Parathyroid adenoma (tissue), 2 donors: ENCODE data around the gene ZNF165.
A peak's percentile ranks its signal among the peaks of the same experiment; 100 is the strongest.

ENCODE experiments used
- H2AFZ ChIP-seq: fragments of 300-600 bp; sonication (generic); one replicate; pipeline ENCODE4 v1.7.0; 2017; ENCODE audit warnings: antibody characterized with exemption, mild to moderate bottlenecking
- H3K27ac ChIP-seq: fragments of 300-600 bp; sonication (generic); one replicate; pipeline ENCODE4 v1.7.0; 2017
- H3K27me3 ChIP-seq: fragments of 300-600 bp; sonication (generic); one replicate; pipeline ENCODE4 v1.7.0; 2017; ENCODE audit warnings: low read length; ENCODE audit not compliant: control insufficient read depth, insufficient read depth
- H3K36me3 ChIP-seq: fragments of 300-600 bp; sonication (generic); one replicate; pipeline ENCODE4 v1.7.0; 2017; ENCODE audit warnings: low read length; ENCODE audit not compliant: control insufficient read depth, insufficient read depth
- H3K4me1 ChIP-seq: fragments of 300-600 bp; sonication (generic); one replicate; pipeline ENCODE4 v1.7.0; 2017; ENCODE audit warnings: control low read depth
- H3K4me2 ChIP-seq: fragments of 300-600 bp; sonication (generic); one replicate; pipeline ENCODE4 v1.7.0; 2017; ENCODE audit warnings: low read length
- H3K4me3 ChIP-seq: fragments of 300-600 bp; sonication (generic); one replicate; pipeline ENCODE4 v1.7.0; 2017; ENCODE audit warnings: low read depth, low read length
- H3K79me2 ChIP-seq: fragments of 300-600 bp; sonication (generic); one replicate; pipeline ENCODE4 v1.7.0; 2017; ENCODE audit warnings: control low read depth
- H3K9ac ChIP-seq: fragments of 300-600 bp; sonication (generic); one replicate; pipeline ENCODE4 v1.7.0; 2017; ENCODE audit warnings: mild to moderate bottlenecking
- H3K9me3 ChIP-seq: fragments of 300-600 bp; sonication (generic); one replicate; pipeline ENCODE4 v1.7.0; 2017; ENCODE audit warnings: low read length; ENCODE audit not compliant: control insufficient read depth
- TF ChIP-seq, protein P1 (sequence below): fragments of 300-600 bp; sonication (generic); IDR thresholded peaks from one replicate; pipeline ENCODE4 v1.7.0; 2017; ENCODE audit warnings: antibody characterized with exemption, mild to moderate bottlenecking
- donor health status: primary hyperparathyroidism.

Gene ZNF165

DNA sequence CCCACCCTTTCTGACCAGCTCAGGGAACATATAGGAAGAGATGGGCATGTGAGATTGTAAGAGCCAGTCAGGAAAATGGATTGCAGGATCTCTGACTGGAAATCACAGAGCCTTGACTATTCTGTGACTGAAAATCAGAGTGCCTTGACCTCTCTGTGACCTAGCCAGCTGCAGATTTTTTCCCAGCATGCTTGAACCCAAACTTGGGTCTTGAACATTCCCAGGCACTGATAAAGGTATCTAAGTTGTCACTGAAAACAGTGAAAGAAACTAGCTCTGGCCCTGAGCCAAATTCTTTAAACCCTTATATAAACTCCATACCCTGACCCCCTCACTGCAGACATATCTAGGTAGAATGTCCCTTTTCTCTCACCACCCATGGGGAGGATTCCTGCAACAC is 2.3 kb upstream of the ZNF165 start:
- H3K4me1 ChIP-seq, result peaks cover 6% of the 10 kb centered on the region
- H3K9ac ChIP-seq, result no peak overlapping the region
- H3K9me3 ChIP-seq, result no peaks in the 10 kb centered on the region
- no peaks in the 10 kb centered on the region for H3K79me2 ChIP-seq
- no peak overlapping the region for H2AFZ ChIP-seq
- H3K27me3 ChIP-seq, result no peaks in the 10 kb centered on the region
- H3K4me3 ChIP-seq, result no peak overlapping the region
- no peak overlapping the region for H3K27ac ChIP-seq
- TF ChIP-seq, protein P1, sequence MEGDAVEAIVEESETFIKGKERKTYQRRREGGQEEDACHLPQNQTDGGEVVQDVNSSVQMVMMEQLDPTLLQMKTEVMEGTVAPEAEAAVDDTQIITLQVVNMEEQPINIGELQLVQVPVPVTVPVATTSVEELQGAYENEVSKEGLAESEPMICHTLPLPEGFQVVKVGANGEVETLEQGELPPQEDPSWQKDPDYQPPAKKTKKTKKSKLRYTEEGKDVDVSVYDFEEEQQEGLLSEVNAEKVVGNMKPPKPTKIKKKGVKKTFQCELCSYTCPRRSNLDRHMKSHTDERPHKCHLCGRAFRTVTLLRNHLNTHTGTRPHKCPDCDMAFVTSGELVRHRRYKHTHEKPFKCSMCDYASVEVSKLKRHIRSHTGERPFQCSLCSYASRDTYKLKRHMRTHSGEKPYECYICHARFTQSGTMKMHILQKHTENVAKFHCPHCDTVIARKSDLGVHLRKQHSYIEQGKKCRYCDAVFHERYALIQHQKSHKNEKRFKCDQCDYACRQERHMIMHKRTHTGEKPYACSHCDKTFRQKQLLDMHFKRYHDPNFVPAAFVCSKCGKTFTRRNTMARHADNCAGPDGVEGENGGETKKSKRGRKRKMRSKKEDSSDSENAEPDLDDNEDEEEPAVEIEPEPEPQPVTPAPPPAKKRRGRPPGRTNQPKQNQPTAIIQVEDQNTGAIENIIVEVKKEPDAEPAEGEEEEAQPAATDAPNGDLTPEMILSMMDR, result no peak
- H3K4me2 ChIP-seq, result no peak overlapping the region
- H3K36me3 ChIP-seq, result no peaks in the 10 kb centered on the region

DNA sequence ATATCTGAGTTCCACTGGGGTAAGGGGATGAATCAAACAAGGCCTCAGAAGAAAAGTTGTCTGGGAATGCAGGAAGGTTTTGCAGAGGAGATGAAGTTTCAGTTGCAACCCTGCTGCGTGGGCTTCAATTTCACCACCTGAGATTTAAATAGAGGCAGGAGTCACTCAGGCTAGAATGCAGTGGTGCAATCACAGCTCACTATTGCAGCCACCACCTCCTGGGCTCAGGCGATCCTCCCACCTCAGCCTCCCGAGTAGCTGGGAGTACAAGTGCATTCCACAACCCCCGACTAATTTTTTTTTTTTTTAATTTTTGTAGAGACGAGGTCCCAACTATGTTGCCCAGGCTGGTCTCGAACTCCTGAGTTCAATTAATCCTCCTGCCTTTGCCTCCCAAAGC is 1.5 kb upstream of the ZNF165 start:
- H3K4me3 ChIP-seq, result no peak overlapping the region
- no peak overlapping the region for H3K27ac ChIP-seq
- TF ChIP-seq, protein P1, result no peak

DNA sequence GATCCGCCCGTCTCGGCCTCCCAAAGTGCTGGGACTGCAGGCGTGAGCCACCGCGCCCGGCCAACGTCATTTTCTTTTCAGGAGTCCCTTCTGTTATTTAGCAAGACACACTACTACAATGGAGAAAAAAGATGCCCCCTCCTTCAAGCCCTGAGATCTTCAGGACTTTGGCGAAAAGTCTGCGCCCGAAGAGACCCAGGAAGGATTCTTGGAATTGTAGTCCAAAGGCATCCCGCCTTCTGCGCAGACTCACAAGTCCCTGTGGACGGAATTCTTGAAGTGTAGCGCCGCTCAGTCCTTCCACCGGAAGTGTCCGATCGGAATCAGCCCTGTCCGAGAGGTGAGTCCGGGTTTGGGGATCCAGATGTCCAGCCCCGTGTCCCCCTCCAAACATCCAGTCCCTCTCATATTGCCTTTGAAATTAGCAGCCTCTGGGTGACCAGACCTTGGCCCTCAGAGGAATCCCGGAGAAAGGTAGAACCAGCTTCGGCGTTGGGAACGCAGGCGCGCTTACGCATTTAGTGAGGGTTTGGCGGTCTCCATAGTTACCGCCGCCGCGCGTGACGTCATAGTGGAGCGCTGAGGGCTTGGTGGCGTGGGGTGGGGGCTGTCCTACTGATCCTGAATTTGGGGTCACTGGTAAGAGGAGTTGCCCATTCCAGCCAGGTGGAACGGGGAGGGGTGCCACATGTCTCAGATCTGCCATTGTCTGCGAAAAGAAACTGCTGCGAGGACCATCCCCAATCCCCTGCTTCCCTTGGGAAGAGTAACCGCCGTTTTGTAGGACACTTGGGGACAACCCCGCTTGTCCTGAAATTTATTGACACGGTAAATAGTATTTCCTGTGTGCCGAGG is 490 bp downstream of the ZNF165 start:
- Histone ChIP-seq H3K27ac (peak overlapping the region; percentile 94), H3K79me2 (no peaks in the 10 kb centered on the region), H2AFZ (peak overlapping the region; percentile 82), H3K9ac (peak overlapping the region; percentile 20), H3K27me3 (no peaks in the 10 kb centered on the region), H3K9me3 (no peaks in the 10 kb centered on the region), H3K4me3 (peak overlapping the region; percentile 99), H3K36me3 (no peaks in the 10 kb centered on the region), H3K4me1 (peaks cover 6% of the 10 kb centered on the region), H3K4me2 (peak overlapping the region; percentile 84)
- TF ChIP-seq, protein P1, result no peak

More for the DNA sequence above, 1.5 kb upstream of the ZNF165 start:
- Histone ChIP-seq H3K36me3 (no peaks in the 10 kb centered on the region), H2AFZ (no peak overlapping the region), H3K79me2 (no peaks in the 10 kb centered on the region), H3K9ac (no peak overlapping the region), H3K4me1 (peaks cover 6% of the 10 kb centered on the region), H3K4me2 (no peak overlapping the region), H3K27me3 (no peaks in the 10 kb centered on the region), H3K9me3 (no peaks in the 10 kb centered on the region)

DNA sequence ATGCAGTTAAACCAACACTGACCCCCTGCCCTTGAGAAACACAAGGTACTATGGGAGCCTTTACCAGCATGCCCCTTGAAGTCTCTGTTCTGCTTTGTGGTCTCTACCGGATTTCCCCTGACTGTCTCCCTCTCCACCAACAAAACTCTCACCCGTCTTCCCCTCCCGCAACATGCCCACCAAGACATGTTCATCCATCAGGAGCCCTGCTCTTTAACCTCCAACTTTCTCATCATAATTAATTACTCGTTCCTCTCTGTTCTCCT is 1.1 kb downstream of the ZNF165 start:
- Histone ChIP-seq H3K4me2 (peak overlapping the region; percentile 84), H3K9ac (peak overlapping the region; percentile 20), H3K4me1 (peaks cover 6% of the 10 kb centered on the region), H3K27ac (peak overlapping the region; percentile 94), H3K9me3 (no peaks in the 10 kb centered on the region), H3K36me3 (no peaks in the 10 kb centered on the region), H3K27me3 (no peaks in the 10 kb centered on the region), H3K79me2 (no peaks in the 10 kb centered on the region), H3K4me3 (peak overlapping the region; percentile 99), H2AFZ (peak overlapping the region; percentile 82)
- TF ChIP-seq, protein P1, result no peak

DNA sequence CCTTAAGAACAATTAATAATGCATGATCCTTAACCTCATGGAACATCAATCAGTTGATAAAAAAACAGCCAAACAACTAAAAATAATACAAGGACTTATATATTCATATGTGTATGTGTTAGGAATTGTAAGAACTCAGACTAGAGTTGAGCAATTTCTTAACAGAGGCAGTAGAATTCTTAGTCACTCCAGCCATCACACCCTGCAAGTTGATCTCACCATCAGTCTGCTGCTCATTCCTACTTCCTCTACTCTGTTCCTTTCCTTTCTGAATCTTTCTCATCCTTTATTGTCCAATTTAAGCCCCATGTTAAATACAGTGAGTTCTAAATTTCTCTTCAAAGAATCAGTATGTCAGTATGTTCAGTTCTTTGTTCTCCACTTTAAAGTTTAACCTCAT is 2.6 kb downstream of the ZNF165 start:
- Histone ChIP-seq H3K27ac (no peak overlapping the region), H3K36me3 (peaks cover 5% of the 10 kb centered on the region), H3K27me3 (no peaks in the 10 kb centered on the region), H3K9ac (no peak overlapping the region), H3K4me1 (peaks cover 6% of the 10 kb centered on the region), H3K79me2 (no peaks in the 10 kb centered on the region), H3K4me2 (no peak overlapping the region), H3K4me3 (no peak overlapping the region), H2AFZ (no peak overlapping the region), H3K9me3 (no peaks in the 10 kb centered on the region)
- TF ChIP-seq, protein P1, result no peak
